ENCODE results near the gene CDH13. TPM values are rescaled to one million over a fixed set of nuclear protein-coding genes. Genes with fewer than 3 reads are reported as not detected.

Gene CDH13
- total RNA-seq, 1 experiment from 2014 or later = 2.1 TPM

DNA sequence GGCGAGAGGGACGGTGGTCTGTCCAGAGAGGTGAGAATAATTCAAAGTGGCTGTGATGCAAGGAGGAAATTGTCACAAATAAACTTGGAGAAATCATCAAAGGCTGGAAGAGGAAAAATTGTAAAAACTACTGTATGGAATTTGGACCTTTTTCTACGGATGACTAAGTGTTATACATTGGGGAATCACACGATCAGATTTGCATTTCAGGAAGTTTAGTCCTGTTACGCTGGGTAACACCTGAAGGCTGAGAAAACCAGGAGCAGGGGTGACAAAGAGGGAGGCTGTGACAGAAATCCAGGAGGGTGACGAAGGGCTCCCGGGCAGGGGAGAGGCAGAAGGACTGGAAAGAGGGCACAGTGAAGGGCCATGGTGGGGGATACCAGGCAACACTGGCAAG, 511.7 kb downstream of the CDH13 start:
- no peak for DNase-seq (ENCODE audit: low spot score)
- Histone ChIP-seq H3K27ac (ENCODE audit: low read depth, low read length, poor library complexity, severe bottlenecking) (no peak overlapping the region), H3K36me3 (ENCODE audit: insufficient read depth, low read length, poor library complexity, severe bottlenecking) (no peaks in the 10 kb centered on the region), H3K4me3 (ENCODE audit: low read depth, low read length, poor library complexity, severe bottlenecking) (no peak overlapping the region), H3K9me3 (ENCODE audit: low read depth, low read length, poor library complexity, severe bottlenecking) (no peaks in the 10 kb centered on the region), H3K4me1 (ENCODE audit: insufficient read depth, low read length, poor library complexity, severe bottlenecking) (no peaks in the 10 kb centered on the region), H3K27me3 (replicated peaks; ENCODE audit: insufficient read depth, low read depth, low read length, poor library complexity) (peaks cover 12% of the 10 kb centered on the region)
- ChIA-PET CTCF (no interaction called here), POLR2A (ENCODE audit: low non-redundant PET) (no interaction called here)
- no TSS peak for BruUV-seq (replicated peaks)
- intact Hi-C loops (cut with micrococcal nuclease; ENCODE audit: unreplicated experiment) = no loop called here
- TF ChIP-seq EZH2 (IDR thresholded peaks at IDR 0.05; ENCODE audit: borderline replicate concordance, low read depth, low read length, poor library complexity, severe bottlenecking) = no peak
- TF ChIP-seq, protein P1, sequence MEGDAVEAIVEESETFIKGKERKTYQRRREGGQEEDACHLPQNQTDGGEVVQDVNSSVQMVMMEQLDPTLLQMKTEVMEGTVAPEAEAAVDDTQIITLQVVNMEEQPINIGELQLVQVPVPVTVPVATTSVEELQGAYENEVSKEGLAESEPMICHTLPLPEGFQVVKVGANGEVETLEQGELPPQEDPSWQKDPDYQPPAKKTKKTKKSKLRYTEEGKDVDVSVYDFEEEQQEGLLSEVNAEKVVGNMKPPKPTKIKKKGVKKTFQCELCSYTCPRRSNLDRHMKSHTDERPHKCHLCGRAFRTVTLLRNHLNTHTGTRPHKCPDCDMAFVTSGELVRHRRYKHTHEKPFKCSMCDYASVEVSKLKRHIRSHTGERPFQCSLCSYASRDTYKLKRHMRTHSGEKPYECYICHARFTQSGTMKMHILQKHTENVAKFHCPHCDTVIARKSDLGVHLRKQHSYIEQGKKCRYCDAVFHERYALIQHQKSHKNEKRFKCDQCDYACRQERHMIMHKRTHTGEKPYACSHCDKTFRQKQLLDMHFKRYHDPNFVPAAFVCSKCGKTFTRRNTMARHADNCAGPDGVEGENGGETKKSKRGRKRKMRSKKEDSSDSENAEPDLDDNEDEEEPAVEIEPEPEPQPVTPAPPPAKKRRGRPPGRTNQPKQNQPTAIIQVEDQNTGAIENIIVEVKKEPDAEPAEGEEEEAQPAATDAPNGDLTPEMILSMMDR (conservative IDR thresholded peaks at IDR 0.05; ENCODE audit: low read depth, low read length) = no peak

DNA sequence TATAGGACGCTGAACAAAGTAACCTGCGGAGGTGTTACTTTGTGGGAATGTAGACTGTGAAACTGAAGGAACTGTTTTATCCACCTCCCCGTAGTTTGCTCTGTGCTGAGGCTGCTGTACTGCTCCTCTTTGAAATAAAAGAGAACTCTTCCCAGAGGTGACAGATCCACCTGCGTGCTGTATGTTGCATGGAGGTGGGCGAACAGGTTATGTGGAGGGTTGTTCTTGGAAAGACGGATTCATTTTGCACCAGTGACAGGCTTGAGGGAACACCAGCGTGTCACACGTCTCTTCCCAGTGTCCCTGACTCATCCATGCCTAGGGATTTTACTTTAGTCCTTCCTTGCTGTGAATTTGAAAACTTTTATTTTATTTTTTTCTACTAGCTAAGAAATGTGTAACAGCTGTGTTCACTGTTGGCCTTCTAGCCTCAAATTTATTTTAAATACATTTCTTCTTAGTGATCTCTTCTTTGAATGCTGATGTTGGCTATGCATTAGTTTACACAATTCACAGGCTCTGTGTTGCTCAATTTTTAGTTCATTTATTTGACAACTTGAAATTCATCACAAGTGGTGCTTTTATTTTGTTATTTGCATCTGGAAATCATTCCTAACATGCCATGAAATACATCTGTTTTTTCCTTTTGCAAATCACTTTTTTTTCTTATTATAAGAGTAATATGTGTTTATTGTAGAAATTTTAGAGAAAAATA, 512.4 kb downstream of the CDH13 start:
- intact Hi-C loops (cut with micrococcal nuclease; ENCODE audit: unreplicated experiment) = no loop called here
- DNase-seq (ENCODE audit: low spot score) = no peak

DNA sequence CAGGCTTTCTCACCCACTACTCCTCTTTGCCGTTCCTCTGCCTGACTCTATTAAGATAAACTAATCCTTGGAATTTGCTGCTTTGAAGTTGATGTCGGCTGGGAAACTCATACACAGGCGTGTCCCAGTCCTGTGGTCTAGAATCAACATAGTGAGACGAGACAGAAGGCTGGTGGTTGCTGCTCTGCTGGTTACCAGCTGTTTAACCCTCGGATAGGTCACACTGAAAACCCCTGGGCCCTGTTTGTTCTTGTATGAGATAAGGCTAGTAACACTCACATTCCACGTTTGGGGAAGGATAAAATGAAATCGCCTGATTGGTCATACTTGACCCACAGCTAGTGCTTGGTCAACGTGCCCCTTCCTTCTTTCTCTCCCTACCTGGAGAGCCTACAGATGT, 517.0 kb downstream of the CDH13 start:
- H3K36me3 ChIP-seq (ENCODE audit: insufficient read depth, low read length, poor library complexity, severe bottlenecking) = no peaks in the 10 kb centered on the region
- no peak overlapping the region for H3K4me3 ChIP-seq (ENCODE audit: low read depth, low read length, poor library complexity, severe bottlenecking)
- intact Hi-C loops (cut with micrococcal nuclease; ENCODE audit: unreplicated experiment) = no loop called here
- TF ChIP-seq, protein P1 (conservative IDR thresholded peaks at IDR 0.05; ENCODE audit: low read depth, low read length) = no peak
- TF ChIP-seq EZH2 (IDR thresholded peaks at IDR 0.05; ENCODE audit: borderline replicate concordance, low read depth, low read length, poor library complexity, severe bottlenecking) = no peak
- no TSS peak for BruUV-seq (replicated peaks)
- H3K9me3 ChIP-seq (ENCODE audit: low read depth, low read length, poor library complexity, severe bottlenecking) = no peaks in the 10 kb centered on the region
- H3K27me3 ChIP-seq (replicated peaks; ENCODE audit: insufficient read depth, low read depth, low read length, poor library complexity) = peaks cover 5% of the 10 kb centered on the region
- no peaks in the 10 kb centered on the region for H3K4me1 ChIP-seq (ENCODE audit: insufficient read depth, low read length, poor library complexity, severe bottlenecking)
- POLR2A ChIA-PET (ENCODE audit: low non-redundant PET) = no interaction called here
- CTCF ChIA-PET = no interaction called here
- no peak overlapping the region for H3K27ac ChIP-seq (ENCODE audit: low read depth, low read length, poor library complexity, severe bottlenecking)
- DNase-seq (ENCODE audit: low spot score) = no peak

More for the DNA sequence above, 512.4 kb downstream of the CDH13 start:
- no peaks in the 10 kb centered on the region for H3K4me1 ChIP-seq (ENCODE audit: insufficient read depth, low read length, poor library complexity, severe bottlenecking)
- CTCF ChIA-PET = no interaction called here
- BruUV-seq (replicated peaks) = no TSS peak
- no peak for TF ChIP-seq EZH2 (IDR thresholded peaks at IDR 0.05; ENCODE audit: borderline replicate concordance, low read depth, low read length, poor library complexity, severe bottlenecking)
- TF ChIP-seq, protein P1 (conservative IDR thresholded peaks at IDR 0.05; ENCODE audit: low read depth, low read length) = no peak
- H3K27me3 ChIP-seq (replicated peaks; ENCODE audit: insufficient read depth, low read depth, low read length, poor library complexity) = peaks cover 12% of the 10 kb centered on the region
- no peaks in the 10 kb centered on the region for H3K9me3 ChIP-seq (ENCODE audit: low read depth, low read length, poor library complexity, severe bottlenecking)
- H3K27ac ChIP-seq (ENCODE audit: low read depth, low read length, poor library complexity, severe bottlenecking) = no peak overlapping the region
- H3K4me3 ChIP-seq (ENCODE audit: low read depth, low read length, poor library complexity, severe bottlenecking) = no peak overlapping the region
- POLR2A ChIA-PET (ENCODE audit: low non-redundant PET) = no interaction called here
- no peaks in the 10 kb centered on the region for H3K36me3 ChIP-seq (ENCODE audit: insufficient read depth, low read length, poor library complexity, severe bottlenecking)

Data from A673 (cell line).